Neutrophil (primary cell): Measurements from ENCODE around the gene TRAPPC3.

Source experiments
- H3K27ac ChIP-seq: fragments of 200-600 bp; sonication (generic); 2 replicates; pipeline ENCODE4 v1.5.1; 2016; ENCODE audit warnings: mild to moderate bottlenecking, moderate library complexity
- H3K27me3 ChIP-seq: fragments of 200-600 bp; sonication (generic); 2 replicates; pipeline ENCODE4 v1.6.0; 2016; ENCODE audit warnings: mild to moderate bottlenecking
- H3K36me3 ChIP-seq: fragments of 200-600 bp; sonication (generic); 2 replicates; pipeline ENCODE4 v1.5.1; 2017
- H3K4me1 ChIP-seq, 2 experiments: fragments of 200-600 bp in 1 of 2; sonication (generic) in 1 of 2; 1 replicate in 1 of 2; 2 replicates in 1 of 2; pipeline versions ENCODE4 v1.5.1 to v1.6.1; 2013 to 2016; ENCODE audit warnings: low read depth in 1 of 2, low read length in 1 of 2, mild to moderate bottlenecking in 1 of 2, moderate library complexity in 1 of 2; ENCODE audit not compliant: control insufficient read depth in 1 of 2, insufficient read depth in 1 of 2
- H3K4me3 ChIP-seq, 2 experiments: fragments of 200-600 bp in 1 of 2; sonication (generic) in 1 of 2; 1 replicate in 1 of 2; 2 replicates in 1 of 2; pipeline ENCODE4 v1.5.1; 2013 to 2016; ENCODE audit warnings: low read depth in 1 of 2, low read length in 1 of 2, mild to moderate bottlenecking in 1 of 2, moderate library complexity in 1 of 2
- H3K9me3 ChIP-seq: fragments of 200-600 bp; sonication (generic); 2 replicates; pipeline ENCODE4 v1.5.1; 2016
- TF ChIP-seq, protein P1 (sequence below): fragments of 200-600 bp; sonication (generic); IDR thresholded peaks from 2 replicates; pipeline ENCODE4 v1.5.1; 2016; ENCODE audit warnings: antibody characterized with exemption

The TRAPPC3 gene

DNA sequence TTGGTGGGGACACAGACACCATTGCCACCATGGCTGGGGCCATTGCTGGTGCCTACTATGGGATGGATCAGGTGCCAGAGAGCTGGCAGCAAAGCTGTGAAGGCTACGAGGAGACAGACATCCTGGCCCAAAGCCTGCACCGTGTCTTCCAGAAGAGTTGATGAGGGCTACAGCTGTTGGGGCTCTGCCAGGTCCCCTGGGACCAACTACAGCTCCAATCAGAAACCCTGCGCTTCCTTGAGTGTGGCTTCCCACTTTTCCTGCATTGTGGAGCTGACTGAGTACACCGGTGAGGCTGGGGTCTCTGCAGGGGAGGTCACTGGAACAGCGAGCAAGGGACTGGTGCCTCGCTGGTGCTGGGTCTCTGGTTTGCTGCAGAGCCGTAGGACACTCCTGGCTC lies 56.1 kb downstream of the TRAPPC3 start:
- Histone ChIP-seq H3K36me3 (peaks cover 64% of the 10 kb centered on the region), H3K4me3 (no peak overlapping the region), H3K4me1 (peaks cover 30 to 35% of the 10 kb centered on the region in 2 experiments), H3K27me3 (no peaks in the 10 kb centered on the region), H3K9me3 (no peaks in the 10 kb centered on the region), H3K27ac (no peak overlapping the region)
- TF ChIP-seq, protein P1, sequence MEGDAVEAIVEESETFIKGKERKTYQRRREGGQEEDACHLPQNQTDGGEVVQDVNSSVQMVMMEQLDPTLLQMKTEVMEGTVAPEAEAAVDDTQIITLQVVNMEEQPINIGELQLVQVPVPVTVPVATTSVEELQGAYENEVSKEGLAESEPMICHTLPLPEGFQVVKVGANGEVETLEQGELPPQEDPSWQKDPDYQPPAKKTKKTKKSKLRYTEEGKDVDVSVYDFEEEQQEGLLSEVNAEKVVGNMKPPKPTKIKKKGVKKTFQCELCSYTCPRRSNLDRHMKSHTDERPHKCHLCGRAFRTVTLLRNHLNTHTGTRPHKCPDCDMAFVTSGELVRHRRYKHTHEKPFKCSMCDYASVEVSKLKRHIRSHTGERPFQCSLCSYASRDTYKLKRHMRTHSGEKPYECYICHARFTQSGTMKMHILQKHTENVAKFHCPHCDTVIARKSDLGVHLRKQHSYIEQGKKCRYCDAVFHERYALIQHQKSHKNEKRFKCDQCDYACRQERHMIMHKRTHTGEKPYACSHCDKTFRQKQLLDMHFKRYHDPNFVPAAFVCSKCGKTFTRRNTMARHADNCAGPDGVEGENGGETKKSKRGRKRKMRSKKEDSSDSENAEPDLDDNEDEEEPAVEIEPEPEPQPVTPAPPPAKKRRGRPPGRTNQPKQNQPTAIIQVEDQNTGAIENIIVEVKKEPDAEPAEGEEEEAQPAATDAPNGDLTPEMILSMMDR, result no peak

DNA sequence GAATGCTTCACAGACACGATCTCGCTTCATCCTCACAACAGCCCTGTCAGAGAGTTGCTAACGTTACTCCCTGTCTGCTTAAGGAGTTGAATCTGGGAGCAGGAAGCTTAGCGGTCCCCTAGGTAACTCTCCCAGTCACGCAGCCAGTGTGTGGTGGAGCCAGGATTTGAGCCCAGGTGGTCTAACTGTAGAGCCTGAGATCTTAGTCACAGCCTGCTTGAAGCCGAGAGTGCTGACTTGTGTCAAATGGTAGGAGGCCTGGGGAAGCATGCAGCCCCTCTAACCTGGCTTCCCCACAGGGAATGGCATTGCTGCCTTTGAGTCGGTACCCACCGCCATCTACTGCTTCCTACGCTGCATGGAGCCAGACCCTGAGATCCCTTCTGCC lies 56.5 kb downstream of the TRAPPC3 start:
- Histone ChIP-seq H3K36me3 (peaks cover 64% of the 10 kb centered on the region), H3K4me3 (no peak overlapping the region)
- TF ChIP-seq, protein P1, result no peak

GRCh38 chr1:36092166-36092797 lies 57.0 kb downstream of the TRAPPC3 start:
- no peak overlapping the region for H3K4me3 ChIP-seq
- H3K4me1 ChIP-seq, result peaks cover 40 to 44% of the 10 kb centered on the region in 2 experiments
- TF ChIP-seq, protein P1, result no peak
- H3K36me3 ChIP-seq, result peaks cover 62% of the 10 kb centered on the region
- H3K27me3 ChIP-seq, result no peaks in the 10 kb centered on the region
- H3K9me3 ChIP-seq, result no peaks in the 10 kb centered on the region
- no peak overlapping the region for H3K27ac ChIP-seq

More for the DNA sequence above, 56.5 kb downstream of the TRAPPC3 start:
- H3K4me1 ChIP-seq, result peaks cover 35 to 40% of the 10 kb centered on the region in 2 experiments
- H3K9me3 ChIP-seq, result no peaks in the 10 kb centered on the region
- H3K27ac ChIP-seq, result no peak overlapping the region
- no peaks in the 10 kb centered on the region for H3K27me3 ChIP-seq

- H3K27ac ChIP-seq, result no peak overlapping the region
- H3K27me3 ChIP-seq, result no peaks in the 10 kb centered on the region
- TF ChIP-seq, protein P1, result no peak
- no peak overlapping the region for H3K4me3 ChIP-seq
- peaks cover 57% of the 10 kb centered on the region for H3K36me3 ChIP-seq
- peaks cover 41 to 44% of the 10 kb centered on the region in 2 experiments for H3K4me1 ChIP-seq
- H3K9me3 ChIP-seq, result no peaks in the 10 kb centered on the region
These were observed 57.6 kb downstream of the TRAPPC3 start for GRCh38 chr1:36091698-36092097.

DNA sequence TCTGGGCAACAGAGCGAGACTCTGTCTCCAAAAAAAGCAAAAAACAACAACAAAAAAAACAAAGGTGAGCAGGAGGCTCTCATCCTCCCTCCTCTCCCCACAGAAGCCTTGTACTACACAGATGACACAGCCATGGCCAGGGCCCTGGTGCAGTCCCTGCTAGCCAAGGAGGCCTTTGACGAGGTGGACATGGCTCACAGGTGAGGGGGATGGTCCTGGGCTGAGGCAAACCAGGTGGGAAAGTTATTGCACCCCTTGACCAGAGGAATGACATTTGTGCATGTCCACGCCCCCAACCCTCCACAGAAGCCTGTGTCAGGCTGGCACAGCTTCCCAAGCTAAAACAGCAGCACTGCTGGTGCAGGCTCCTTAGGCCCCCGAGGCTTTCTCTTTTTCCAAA lies 58.1 kb downstream of the TRAPPC3 start:
- peaks cover 39% of the 10 kb centered on the region in 2 experiments for H3K4me1 ChIP-seq
- TF ChIP-seq, protein P1, result no peak
- no peaks in the 10 kb centered on the region for H3K9me3 ChIP-seq
- no peak overlapping the region for H3K4me3 ChIP-seq
- peaks cover 51% of the 10 kb centered on the region for H3K36me3 ChIP-seq
- H3K27ac ChIP-seq, result no peak overlapping the region
- no peaks in the 10 kb centered on the region for H3K27me3 ChIP-seq
